ENCODE measurements around the gene ACBD6.

The ACBD6 gene

DNA sequence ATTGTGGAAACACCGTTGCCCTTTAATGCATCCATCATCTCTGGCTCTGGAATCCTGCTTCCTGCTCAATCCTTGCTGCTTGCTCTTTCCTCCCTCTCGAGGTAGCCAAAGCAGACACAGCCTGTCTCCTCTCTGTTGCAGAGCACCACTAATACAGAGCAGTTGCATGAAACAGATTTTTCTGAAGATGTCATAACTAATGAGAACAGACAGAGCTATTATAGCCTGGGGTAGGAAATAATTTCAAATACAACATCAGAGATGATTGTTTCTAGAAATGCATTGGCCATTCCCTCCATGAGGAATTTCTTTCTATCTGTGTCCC is 23.3 kb upstream of the ACBD6 start:
- DNase-seq (ENCODE audit: low spot score), result no peak

GRCh38 chr1:180524915-180525714 is 22.7 kb upstream of the ACBD6 start:
- DNase-seq (ENCODE audit: low spot score), result no peak

GRCh38 chr1:180524160-180524914 is 22.0 kb upstream of the ACBD6 start:
- DNase-seq (ENCODE audit: low spot score), result no peak

GRCh38 chr1:180522213-180522515 is 19.8 kb upstream of the ACBD6 start:
- DNase-seq (ENCODE audit: low spot score), result no peak

DNA sequence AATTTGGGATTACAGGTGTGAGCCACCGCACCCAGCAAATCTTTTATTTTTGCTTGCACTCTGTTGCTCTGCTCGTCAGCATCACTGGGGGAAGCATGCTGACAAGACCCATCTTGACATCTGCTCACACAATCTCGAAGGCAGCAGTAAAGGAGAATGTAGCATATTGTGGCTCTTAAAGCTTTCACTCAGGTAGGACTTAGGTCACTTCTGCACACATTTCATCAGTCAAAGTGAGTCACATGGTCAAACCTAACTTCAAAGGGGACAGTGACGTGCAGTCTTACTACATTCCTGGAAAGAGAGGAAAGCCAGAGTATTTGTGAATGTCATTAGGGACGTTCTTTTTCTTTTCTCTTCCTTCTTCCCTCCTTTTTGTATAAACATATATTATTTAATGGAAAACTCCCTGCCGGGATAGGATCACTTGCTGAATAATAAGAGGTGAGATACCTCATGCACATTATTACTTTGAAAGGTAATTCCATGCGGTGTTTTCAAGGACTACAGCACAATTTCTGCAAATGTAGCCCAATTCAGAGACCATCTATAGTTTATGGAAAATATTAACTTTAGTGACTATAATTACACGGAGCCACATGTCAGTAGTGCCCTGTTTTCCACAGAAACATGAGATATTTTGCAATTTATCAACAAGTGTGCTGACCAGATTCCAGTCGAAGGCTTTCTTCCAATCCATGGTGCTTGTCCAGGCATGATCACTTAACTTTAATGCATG is 19.3 kb upstream of the ACBD6 start:
- no peak for DNase-seq (ENCODE audit: low spot score)

DNA sequence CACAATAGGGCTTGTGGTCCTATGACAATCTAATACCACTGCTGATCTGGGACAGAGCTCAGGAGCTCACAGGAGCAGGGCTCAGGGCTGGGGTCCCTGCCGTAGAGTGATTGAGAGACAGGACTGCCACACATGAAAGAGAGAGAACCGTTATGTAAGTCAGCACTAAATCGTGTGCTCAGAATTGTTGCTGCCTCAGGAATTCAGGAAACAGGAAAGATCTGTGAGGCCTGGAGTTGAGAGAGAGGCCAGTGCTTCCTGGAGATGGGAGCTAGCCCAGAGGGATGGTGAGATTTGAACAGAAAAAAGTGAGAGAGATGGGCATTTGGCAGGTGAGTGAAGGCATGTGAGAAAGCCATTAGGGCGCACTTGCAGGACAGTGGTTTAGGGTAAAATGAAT is 17.5 kb upstream of the ACBD6 start:
- DNase-seq (ENCODE audit: low spot score), result no peak

DNA sequence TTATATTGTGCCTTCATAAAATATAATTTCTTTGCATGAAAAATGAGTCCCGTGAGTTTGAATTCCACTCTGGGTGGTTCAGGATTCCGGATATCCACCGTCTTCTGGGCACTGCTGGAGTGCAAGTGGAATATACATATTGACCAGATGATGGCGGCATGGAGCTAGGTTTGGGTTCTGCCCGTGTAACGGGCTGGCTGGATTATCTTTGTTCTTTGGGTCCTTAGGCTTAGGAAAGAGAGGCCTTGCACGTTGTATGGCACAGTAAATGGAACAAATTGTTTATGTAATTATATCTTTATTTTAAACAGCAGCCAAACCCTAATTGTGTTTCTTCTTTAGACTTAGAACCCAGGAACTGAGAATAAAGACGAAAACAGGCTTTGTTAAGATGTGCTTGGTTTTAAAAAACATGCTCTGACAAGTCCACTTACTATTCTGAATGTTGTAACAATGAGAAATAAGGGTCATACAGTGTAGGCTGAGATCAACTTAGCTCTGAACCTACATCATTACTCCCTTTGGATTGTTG is 13.5 kb upstream of the ACBD6 start:
- DNase-seq (ENCODE audit: low spot score), result peak; percentile 74

DNA sequence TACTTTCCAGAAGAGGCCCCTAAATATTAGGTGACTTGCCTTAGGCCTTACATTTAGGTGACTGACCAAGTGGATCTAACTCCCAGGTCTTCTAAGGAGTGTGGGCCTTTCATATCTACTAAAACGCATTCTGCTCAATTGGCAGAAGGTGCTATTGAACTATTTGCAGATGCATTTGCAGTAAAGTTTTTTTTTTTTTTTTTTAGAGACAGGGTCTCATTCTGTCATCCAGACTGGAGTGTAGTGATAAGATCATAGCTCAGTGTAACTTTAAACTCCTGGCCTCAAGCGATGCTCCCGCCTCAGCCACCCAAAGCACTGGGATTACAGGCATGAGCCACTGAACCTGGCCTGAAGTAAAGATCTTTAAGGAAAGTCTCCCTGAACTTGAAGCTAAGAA is 13.0 kb upstream of the ACBD6 start:
- DNase-seq (ENCODE audit: low spot score), result no peak

DNA sequence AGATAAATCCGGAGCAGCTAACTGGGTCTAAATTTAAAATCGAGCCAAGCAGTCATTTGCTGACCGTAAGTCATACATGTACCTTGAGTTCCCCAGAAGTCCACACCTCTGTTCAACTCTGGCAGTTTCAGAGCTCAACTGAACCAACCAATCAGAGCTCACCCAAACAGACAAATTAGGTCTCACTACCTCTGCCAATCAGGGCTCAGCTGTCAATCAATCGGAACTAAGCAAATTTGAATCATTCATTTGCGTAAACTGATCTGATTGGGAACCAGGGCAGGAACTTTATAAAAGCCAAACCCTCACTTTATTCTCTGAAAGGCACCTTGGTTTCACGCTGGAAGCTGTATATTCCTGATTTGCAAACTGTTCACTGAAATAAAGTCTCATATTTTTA is 11.2 kb upstream of the ACBD6 start:
- DNase-seq (ENCODE audit: low spot score), result no peak

- DNase-seq (ENCODE audit: low spot score), result no peak
Measured at GRCh38 chr1:180510882-180511281, 8.5 kb upstream of the ACBD6 start.

DNA sequence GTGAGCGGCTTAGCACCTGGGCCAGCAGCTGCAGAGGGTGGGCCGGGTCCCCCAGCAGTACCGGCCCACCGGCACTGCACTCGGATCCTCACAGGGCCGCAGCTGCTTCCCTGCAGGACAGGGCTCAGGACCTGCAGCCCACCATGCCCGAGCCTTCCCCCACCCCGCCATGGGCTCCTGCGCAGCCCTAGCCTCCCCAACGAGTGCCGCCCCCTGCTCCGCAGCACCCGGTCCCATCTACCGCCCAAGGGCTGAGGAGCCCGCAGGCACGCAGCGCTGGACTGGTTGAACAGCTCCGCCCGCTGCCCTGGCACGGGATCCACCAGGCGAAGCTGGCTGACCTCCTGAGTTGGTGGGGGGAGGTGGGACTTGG is 6.3 kb upstream of the ACBD6 start:
- no peak for DNase-seq (ENCODE audit: low spot score)

DNA sequence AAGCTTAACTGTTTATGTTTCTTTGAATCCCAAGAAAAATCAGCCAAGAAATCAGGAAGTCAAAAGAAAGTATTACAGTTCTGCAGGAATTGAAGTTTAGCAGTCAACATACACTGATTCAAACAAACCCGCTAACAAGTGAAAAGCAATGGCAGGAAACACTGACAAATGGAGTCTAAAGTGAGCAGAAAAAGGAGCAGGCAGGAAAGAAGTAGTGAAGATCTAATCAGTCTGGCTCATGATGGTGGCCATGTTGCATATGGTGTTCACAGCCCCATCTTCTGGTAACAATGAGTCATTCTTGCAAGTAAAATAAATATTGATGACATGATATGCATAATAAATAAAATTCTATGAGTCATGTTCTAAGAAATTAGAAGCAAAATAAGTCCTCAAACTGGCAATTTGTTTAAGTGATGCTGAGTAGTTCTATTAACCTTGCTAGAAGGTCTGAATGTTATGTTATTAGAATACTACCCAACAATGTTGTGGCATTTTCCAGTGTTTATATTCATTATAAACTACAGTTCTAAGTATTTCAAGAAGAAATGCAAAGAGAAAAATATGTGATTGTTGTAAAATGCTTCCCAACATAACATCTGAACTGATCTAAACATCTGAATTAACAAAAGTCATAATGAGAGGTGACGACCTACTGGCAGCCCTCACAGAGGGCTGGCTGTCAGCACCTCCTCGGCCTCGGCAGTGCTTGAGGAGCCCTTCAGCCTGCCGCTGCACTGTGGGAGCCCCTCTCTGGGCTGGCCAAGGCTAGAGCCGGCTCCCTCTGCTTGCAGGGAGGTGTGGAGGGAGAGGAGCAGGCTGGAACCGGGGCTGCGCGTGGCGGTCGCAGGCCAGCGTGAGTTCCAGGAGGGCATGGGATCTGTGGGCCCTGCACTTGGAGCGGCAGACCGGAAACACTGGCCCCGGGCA is 5.7 kb upstream of the ACBD6 start:
- DNase-seq (ENCODE audit: low spot score), result no peak

- no peak for DNase-seq (ENCODE audit: low spot score)
Measured at GRCh38 chr1:180505732-180506335, 3.5 kb upstream of the ACBD6 start.

DNA sequence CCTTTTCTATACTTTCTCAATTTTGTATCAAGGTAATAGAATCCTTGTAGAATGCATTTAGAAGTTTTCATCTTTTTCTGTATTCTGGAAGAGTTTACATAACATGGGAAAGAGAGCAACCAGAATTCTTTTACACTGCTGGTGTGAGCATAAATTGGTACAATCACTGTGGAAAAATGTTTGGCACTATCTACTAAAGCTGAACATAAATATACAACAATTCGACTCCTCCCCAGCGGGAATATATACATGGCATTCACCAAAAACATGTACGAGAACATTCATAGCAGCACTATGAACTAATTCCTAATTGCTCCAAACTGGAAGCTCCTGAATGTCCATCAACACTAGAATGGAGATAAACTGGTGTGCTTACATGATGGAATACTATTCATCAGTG is 1.8 kb upstream of the ACBD6 start:
- DNase-seq (ENCODE audit: low spot score), result no peak

DNA sequence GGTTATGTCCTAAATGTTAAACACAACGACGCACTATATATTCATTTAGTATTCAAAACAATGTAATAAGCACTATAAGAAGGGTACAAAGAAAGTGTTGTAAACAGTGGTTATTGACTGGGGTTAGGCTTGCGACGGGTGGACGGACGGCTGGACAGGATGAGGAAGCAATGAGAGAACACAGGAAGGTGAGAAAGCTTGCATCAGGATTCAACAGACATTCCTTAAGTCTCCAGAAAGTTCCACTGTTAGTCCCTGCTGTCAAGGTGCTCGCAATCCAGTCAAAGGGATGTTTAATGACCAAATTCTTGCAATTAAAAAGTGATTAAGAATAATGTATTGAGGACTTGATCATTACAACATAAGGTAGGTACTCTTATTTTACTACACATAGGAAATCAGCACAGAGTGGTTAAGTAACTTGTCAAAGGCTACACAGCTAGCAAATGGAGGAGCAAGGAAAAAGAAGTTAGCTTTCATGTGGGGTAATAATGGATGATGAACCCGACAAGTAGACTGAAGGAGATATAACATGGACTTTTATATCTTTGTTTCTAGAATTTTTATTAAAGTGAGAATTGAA is 994 bp upstream of the ACBD6 start:
- DNase-seq (ENCODE audit: low spot score), result no peak

GRCh38 chr1:180501865-180502360 is 464 bp downstream of the ACBD6 start:
- DNase-seq (ENCODE audit: low spot score), result no peak

DNA sequence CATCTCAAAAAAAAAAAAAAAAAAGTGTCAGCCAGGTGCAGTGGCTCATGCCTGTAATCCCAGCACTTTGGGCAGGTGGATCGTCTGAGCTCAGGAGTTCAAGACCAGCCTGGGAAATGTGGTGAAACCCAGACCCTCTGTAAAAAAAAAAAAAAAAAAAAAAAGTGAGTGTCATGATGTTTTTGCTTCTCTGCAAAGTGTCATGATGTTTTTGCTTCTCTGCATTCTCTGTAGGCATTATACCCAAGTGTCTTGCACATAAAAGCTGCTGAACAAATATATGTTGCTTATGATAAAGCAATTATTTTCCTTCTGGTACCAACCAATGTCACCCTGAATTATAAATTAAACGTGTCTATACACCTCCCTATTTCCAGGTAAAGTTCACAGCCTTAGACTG is 1.7 kb downstream of the ACBD6 start:
- DNase-seq (ENCODE audit: low spot score), result no peak

- DNase-seq (ENCODE audit: low spot score), result no peak
Measured at GRCh38 chr1:180498594-180498993, 3.8 kb downstream of the ACBD6 start.

GRCh38 chr1:180497826-180498225 is 4.6 kb downstream of the ACBD6 start:
- DNase-seq (ENCODE audit: low spot score), result no peak

- DNase-seq (ENCODE audit: low spot score), result no peak
Measured at GRCh38 chr1:180494370-180494769, 8.0 kb downstream of the ACBD6 start.

GRCh38 chr1:180489976-180490375 is 12.4 kb downstream of the ACBD6 start:
- no peak for DNase-seq (ENCODE audit: low spot score)
